Activated gamma-delta T cell treated with anti-CD3 and anti-CD28 coated beads, Interleukin-2, amount 50 U/mL, for 16 hours (primary cell): ENCODE data around the gene MAP3K4.
"Not testable (repeated sequence)": the region's sequence is repeated elsewhere in the genome, so short reads cannot be mapped to it uniquely, and the experiment has no call there.

Source experiments
- DNase-seq: peaks from one replicate; pipeline ENCODE4 v3.0.0-alpha.2; 2020; ENCODE audit warnings: low read depth

The MAP3K4 gene

GRCh38 chr6:160972594-160972993, 19.0 kb upstream of the MAP3K4 start:
- not testable (repeated sequence) for DNase-seq

GRCh38 chr6:160973311-160974250, 18.0 kb upstream of the MAP3K4 start:
- no peak for DNase-seq

- no peak for DNase-seq
These were observed 17.2 kb upstream of the MAP3K4 start for GRCh38 chr6:160974304-160974771.

GRCh38 chr6:160975162-160975561, 16.4 kb upstream of the MAP3K4 start:
- no peak for DNase-seq

GRCh38 chr6:160975961-160976360, 15.6 kb upstream of the MAP3K4 start:
- not testable (repeated sequence) for DNase-seq

- no peak for DNase-seq
These were observed 13.2 kb upstream of the MAP3K4 start for GRCh38 chr6:160978141-160978901.

GRCh38 chr6:160979061-160979708, 12.4 kb upstream of the MAP3K4 start:
- DNase-seq: no peak

- not testable (repeated sequence) for DNase-seq
These were observed 8.1 kb upstream of the MAP3K4 start for GRCh38 chr6:160983377-160983948.

- DNase-seq: no peak
These were observed 4.7 kb upstream of the MAP3K4 start for GRCh38 chr6:160986851-160987250.

- DNase-seq: no peak
These were observed 4.3 kb upstream of the MAP3K4 start for GRCh38 chr6:160987265-160987664.

- no peak for DNase-seq
These were observed 643 bp upstream of the MAP3K4 start for GRCh38 chr6:160990847-160991405.

- DNase-seq: peak; percentile 10
These were observed 751 bp downstream of the MAP3K4 start for GRCh38 chr6:160992061-160992979.

- DNase-seq: no peak
These were observed 1.4 kb downstream of the MAP3K4 start for GRCh38 chr6:160992980-160993314.

- DNase-seq: no peak
These were observed 3.7 kb downstream of the MAP3K4 start for GRCh38 chr6:160995271-160995670.

GRCh38 chr6:160996131-160996601, 4.6 kb downstream of the MAP3K4 start:
- DNase-seq: no peak

GRCh38 chr6:160998217-160998616, 6.6 kb downstream of the MAP3K4 start:
- no peak for DNase-seq

- DNase-seq: no peak
These were observed 7.2 kb downstream of the MAP3K4 start for GRCh38 chr6:160998766-160999165.

- no peak for DNase-seq
These were observed 7.9 kb downstream of the MAP3K4 start for GRCh38 chr6:160999516-160999915.

GRCh38 chr6:161000632-161001031, 9.1 kb downstream of the MAP3K4 start:
- no peak for DNase-seq

GRCh38 chr6:161001421-161001820, 9.9 kb downstream of the MAP3K4 start:
- DNase-seq: no peak

GRCh38 chr6:161003336-161003735, 11.8 kb downstream of the MAP3K4 start:
- DNase-seq: no peak
